Brain microvascular endothelial cell (primary cell): ENCODE data around the gene DACT3.
A peak's percentile ranks its signal among the peaks of the same experiment; 100 is the strongest.

ENCODE experiments used
- DNase-seq: peaks from one replicate; pipeline ENCODE4 v3.0.0-alpha.2; 2020
- H3K27ac ChIP-seq: fragments of 250-450 bp; sonication (Bioruptor Pico); 2 replicates; pipeline ENCODE4 v1.5.1; 2020; ENCODE audit warnings: mild to moderate bottlenecking, moderate library complexity
- H3K27me3 ChIP-seq: fragments of 250-450 bp; sonication (Bioruptor Pico); replicated peaks from 2 replicates; pipeline ENCODE4 v1.5.1; 2020; ENCODE audit warnings: mild to moderate bottlenecking
- H3K36me3 ChIP-seq: fragments of 250-450 bp; sonication (Bioruptor Pico); replicated peaks from 2 replicates; pipeline ENCODE4 v1.5.1; 2020; ENCODE audit warnings: mild to moderate bottlenecking
- H3K4me3 ChIP-seq: 2 replicates; pipeline ENCODE4 v1.5.1; 2011; ENCODE audit warnings: low read depth, mild to moderate bottlenecking, control low read depth, low read length, moderate library complexity
- CTCF ChIP-seq: IDR thresholded peaks from 2 replicates; pipeline ENCODE4 v1.5.1; 2011; ENCODE audit warnings: low read depth, mild to moderate bottlenecking, moderate library complexity, low read length, control low read depth, inconsistent platforms; ENCODE audit errors: missing control alignments
- in situ Hi-C: cut with HindIII; loops from 2 replicates; pipeline ENCODE4 v1.10.0; 2017; ENCODE audit warnings: low sequenced_read_pairs, low pct_ligation_motif_present

DACT3 gene

GRCh38 chr19:46622118-46622446, 38.9 kb downstream of the DACT3 start:
- Histone ChIP-seq H3K27ac (no peak overlapping the region), H3K4me3 (no peak overlapping the region), H3K27me3 (no peaks in the 10 kb centered on the region), H3K36me3 (no peaks in the 10 kb centered on the region)
- no peak for TF ChIP-seq CTCF
- in situ Hi-C loops: no loop called here
- no peak for DNase-seq

- in situ Hi-C loops: no loop called here
- TF ChIP-seq CTCF: peak; percentile 33
- Histone ChIP-seq H3K36me3 (no peaks in the 10 kb centered on the region), H3K27ac (no peak overlapping the region), H3K27me3 (no peaks in the 10 kb centered on the region), H3K4me3 (no peak overlapping the region)
- DNase-seq: no peak
Measured at GRCh38 chr19:46621191-46622117, 39.5 kb downstream of the DACT3 start.

- no peak for TF ChIP-seq CTCF
- H3K4me3 ChIP-seq: no peak overlapping the region
- in situ Hi-C loops: no loop called here
- H3K27ac ChIP-seq: no peak overlapping the region
- H3K27me3 ChIP-seq: no peaks in the 10 kb centered on the region
- DNase-seq: peak; percentile 28
- no peaks in the 10 kb centered on the region for H3K36me3 ChIP-seq
Measured at GRCh38 chr19:46620716-46621115, 40.3 kb downstream of the DACT3 start.

- H3K27ac ChIP-seq: no peak overlapping the region
- H3K36me3 ChIP-seq: no peaks in the 10 kb centered on the region
- no peak for TF ChIP-seq CTCF
Measured at GRCh38 chr19:46620267-46620666, 40.7 kb downstream of the DACT3 start.

GRCh38 chr19:46618670-46619231, 42.2 kb downstream of the DACT3 start:
- Histone ChIP-seq H3K27ac (no peak overlapping the region), H3K27me3 (no peaks in the 10 kb centered on the region), H3K36me3 (no peaks in the 10 kb centered on the region), H3K4me3 (no peak overlapping the region)
- DNase-seq: no peak
- no peak for TF ChIP-seq CTCF
- in situ Hi-C loops: no loop called here

More at GRCh38 chr19:46620267-46620666, 40.7 kb downstream of the DACT3 start:
- Histone ChIP-seq H3K4me3 (no peak overlapping the region), H3K27me3 (no peaks in the 10 kb centered on the region)
- DNase-seq: no peak
- in situ Hi-C loops: no loop called here
